KMS-11 (cell line): ENCODE data around the gene NSUN2.
"Not testable (repeated sequence)": the region's sequence is repeated elsewhere in the genome, so short reads cannot be mapped to it uniquely, and the experiment has no call there.

Experiments used
- H2AFZ ChIP-seq: fragments of 200-600 bp; sonication (generic); 2 replicates; pipeline ENCODE4 v1.6.1; 2016; ENCODE audit warnings: antibody characterized with exemption, mixed run types, low read depth
- H3K27ac ChIP-seq: fragments of 200-600 bp; sonication (generic); 2 replicates; pipeline ENCODE4 v1.6.1; 2016; ENCODE audit warnings: mild to moderate bottlenecking, mixed run types
- H3K27me3 ChIP-seq: fragments of 200-600 bp; sonication (generic); 2 replicates; pipeline ENCODE4 v1.6.1; 2017; ENCODE audit warnings: mild to moderate bottlenecking, low read depth, mixed run types, moderate library complexity; ENCODE audit not compliant: insufficient read depth
- H3K36me3 ChIP-seq: fragments of 200-600 bp; sonication (generic); 2 replicates; pipeline ENCODE4 v1.6.1; 2017; ENCODE audit warnings: mild to moderate bottlenecking, mixed run types; ENCODE audit not compliant: insufficient read depth
- H3K4me1 ChIP-seq: fragments of 200-600 bp; sonication (generic); 2 replicates; pipeline ENCODE4 v1.6.1; 2016; ENCODE audit warnings: mild to moderate bottlenecking, low read depth, mixed run types; ENCODE audit not compliant: poor library complexity, severe bottlenecking
- H3K4me2 ChIP-seq: fragments of 200-600 bp; sonication (generic); 2 replicates; pipeline ENCODE4 v1.7.0; 2016; ENCODE audit warnings: mild to moderate bottlenecking, mixed run types
- H3K4me3 ChIP-seq: fragments of 200-600 bp; sonication (generic); IDR thresholded peaks from 2 replicates; pipeline ENCODE4 v1.6.1; 2017; ENCODE audit warnings: low read depth, low read length, mixed read lengths; ENCODE audit not compliant: insufficient read depth
- H3K79me2 ChIP-seq: fragments of 200-600 bp; sonication (generic); 2 replicates; pipeline ENCODE4 v1.6.1; 2016; ENCODE audit warnings: low read depth, mixed run types; ENCODE audit not compliant: insufficient read depth
- H3K9ac ChIP-seq: fragments of 200-600 bp; sonication (generic); 2 replicates; pipeline ENCODE4 v1.6.1; 2016; ENCODE audit warnings: mild to moderate bottlenecking, mixed run types
- H4K20me1 ChIP-seq: fragments of 200-600 bp; sonication (generic); 2 replicates; pipeline ENCODE4 v1.6.1; 2016; ENCODE audit warnings: mild to moderate bottlenecking, mixed run types; ENCODE audit not compliant: insufficient read depth
- CTCF ChIP-seq: fragments of 200-600 bp; sonication (generic); conservative IDR thresholded peaks from 2 replicates; pipeline ENCODE4 v1.6.1; 2017; ENCODE audit warnings: low read depth, mild to moderate bottlenecking, antibody characterized with exemption, low read length, moderate library complexity, mixed read lengths

The NSUN2 gene

DNA sequence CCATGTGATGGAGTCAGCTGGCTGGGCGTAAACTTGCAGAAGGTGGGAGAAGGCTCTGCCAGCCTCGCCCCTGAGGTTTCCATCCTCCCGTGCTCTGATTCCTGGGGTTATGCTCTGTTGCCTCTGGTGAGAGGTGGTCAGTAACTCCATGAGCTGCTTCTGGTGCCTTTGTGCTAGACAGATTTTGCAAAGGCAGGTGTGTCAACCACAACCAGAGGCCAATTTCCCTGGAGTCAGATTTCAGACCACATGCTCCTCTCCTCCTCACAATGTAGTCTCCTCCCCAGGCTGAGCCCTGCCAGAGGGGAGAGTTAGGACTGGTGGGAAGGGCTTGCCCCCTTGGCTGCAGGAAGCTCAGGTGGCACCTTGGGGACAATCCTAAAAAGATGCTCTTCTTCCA, 41.6 kb upstream of the NSUN2 start:
- Histone ChIP-seq H3K4me1 (no peaks in the 10 kb centered on the region), H3K4me3 (no peak overlapping the region), H3K9ac (no peak overlapping the region), H3K27ac (no peak overlapping the region), H3K36me3 (no peaks in the 10 kb centered on the region), H2AFZ (no peak overlapping the region), H3K27me3 (no peaks in the 10 kb centered on the region), H4K20me1 (no peaks in the 10 kb centered on the region), H3K79me2 (no peaks in the 10 kb centered on the region), H3K4me2 (no peak overlapping the region)
- no peak for TF ChIP-seq CTCF

DNA sequence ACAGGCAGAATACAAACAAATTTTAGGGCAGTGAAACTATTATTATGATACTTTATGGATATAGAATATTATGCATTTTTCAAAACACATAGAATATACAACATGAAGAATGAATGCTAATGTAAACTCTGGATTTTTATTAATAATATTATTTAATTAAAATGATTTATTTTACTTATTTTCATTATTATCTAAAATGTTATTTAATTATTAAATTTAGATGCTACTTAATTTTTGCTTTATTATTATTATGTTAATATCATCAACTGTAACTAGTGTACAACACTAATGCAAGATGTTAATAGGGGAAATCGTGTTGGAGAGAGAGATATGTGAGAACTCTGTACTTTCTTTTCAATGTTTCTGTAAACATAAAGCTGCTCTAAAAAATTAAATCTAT, 41.1 kb upstream of the NSUN2 start:
- TF ChIP-seq CTCF, result no peak
- no peaks in the 10 kb centered on the region for H3K4me1 ChIP-seq
- no peak overlapping the region for H3K4me3 ChIP-seq
- no peak overlapping the region for H3K4me2 ChIP-seq
- H3K27ac ChIP-seq, result no peak overlapping the region
- H4K20me1 ChIP-seq, result no peaks in the 10 kb centered on the region
- no peak overlapping the region for H3K9ac ChIP-seq
- no peaks in the 10 kb centered on the region for H3K36me3 ChIP-seq
- no peaks in the 10 kb centered on the region for H3K27me3 ChIP-seq
- no peaks in the 10 kb centered on the region for H3K79me2 ChIP-seq
- H2AFZ ChIP-seq, result no peak overlapping the region

DNA sequence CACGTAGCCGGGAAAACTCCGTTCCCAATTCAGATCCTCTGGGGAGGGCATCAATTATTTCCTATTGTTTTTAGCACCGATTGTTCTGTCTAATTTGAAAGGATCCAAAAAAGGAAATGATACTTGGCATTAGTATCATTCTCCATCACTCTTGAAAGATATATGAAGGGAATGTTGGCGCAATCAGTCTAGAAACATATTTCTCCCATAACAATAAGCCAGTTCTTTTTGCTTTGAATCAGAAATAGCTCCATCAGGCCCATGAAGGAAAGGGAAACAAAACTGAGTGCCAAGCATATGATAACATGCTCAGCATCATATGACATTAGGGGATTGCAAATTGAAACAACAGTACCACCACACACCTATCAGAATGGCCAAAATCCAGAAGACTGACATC, 40.2 kb upstream of the NSUN2 start:
- no peak overlapping the region for H2AFZ ChIP-seq
- no peak for TF ChIP-seq CTCF
- H3K9ac ChIP-seq, result no peak overlapping the region
- no peak overlapping the region for H3K4me2 ChIP-seq
- H4K20me1 ChIP-seq, result no peaks in the 10 kb centered on the region
- no peaks in the 10 kb centered on the region for H3K79me2 ChIP-seq
- H3K4me3 ChIP-seq, result no peak overlapping the region
- no peak overlapping the region for H3K27ac ChIP-seq
- H3K36me3 ChIP-seq, result no peaks in the 10 kb centered on the region
- H3K27me3 ChIP-seq, result no peaks in the 10 kb centered on the region
- no peaks in the 10 kb centered on the region for H3K4me1 ChIP-seq

DNA sequence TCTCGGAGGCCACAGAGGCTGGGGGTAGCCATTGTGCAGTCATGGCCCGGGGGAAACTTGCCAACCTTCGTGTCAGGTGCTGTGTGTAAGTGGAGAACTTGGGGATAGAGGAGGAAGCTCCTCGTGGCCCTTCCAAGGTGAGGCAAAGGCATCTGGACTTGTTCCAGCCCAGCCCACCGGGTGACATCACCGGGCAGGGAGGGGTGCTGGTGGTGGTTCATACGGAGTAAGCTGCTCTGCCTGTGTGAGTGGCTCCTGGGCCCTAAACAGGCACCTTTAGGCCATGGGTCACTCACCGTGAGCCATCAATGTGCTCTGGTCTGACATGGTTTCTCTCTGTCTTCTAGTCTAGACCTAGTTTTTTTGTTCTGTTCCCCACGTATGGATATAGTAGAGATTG, 35.9 kb upstream of the NSUN2 start:
- not testable (repeated sequence) for H3K27me3 ChIP-seq, H3K4me1 ChIP-seq, H4K20me1 ChIP-seq, H3K9ac ChIP-seq, H3K27ac ChIP-seq, H3K4me2 ChIP-seq, H3K36me3 ChIP-seq, H2AFZ ChIP-seq, H3K4me3 ChIP-seq, H3K79me2 ChIP-seq

- no peaks in the 10 kb centered on the region for H3K4me1 ChIP-seq
- H3K27ac ChIP-seq, result no peak overlapping the region
- TF ChIP-seq CTCF, result no peak
- no peaks in the 10 kb centered on the region for H3K27me3 ChIP-seq
- H4K20me1 ChIP-seq, result no peaks in the 10 kb centered on the region
- no peaks in the 10 kb centered on the region for H3K36me3 ChIP-seq
- H3K9ac ChIP-seq, result no peak overlapping the region
- H3K79me2 ChIP-seq, result no peaks in the 10 kb centered on the region
- no peak overlapping the region for H3K4me3 ChIP-seq
- no peak overlapping the region for H2AFZ ChIP-seq
- no peak overlapping the region for H3K4me2 ChIP-seq
Observed at GRCh38 chr5:6667648-6668047, 34.8 kb upstream of the NSUN2 start.
